HEK293T (cell line): ENCODE measurements around the gene TET2.

Source experiments
- ARNT ChIP-seq: fragments of 450-650 bp; IDR thresholded peaks from 2 replicates; pipeline ENCODE4 v1.6.1; 2017; ENCODE audit warnings: mild to moderate bottlenecking
- BHLHE40 ChIP-seq: fragments of 450-650 bp; IDR thresholded peaks from 2 replicates; pipeline ENCODE4 v1.6.1; 2016; ENCODE audit warnings: mild to moderate bottlenecking, moderate library complexity, borderline replicate concordance
- FOXA1 ChIP-seq: fragments of 450-650 bp; IDR thresholded peaks from 2 replicates; pipeline ENCODE4 v1.6.1; 2016; ENCODE audit warnings: mild to moderate bottlenecking
- FOXK2 ChIP-seq: fragments of 450-650 bp; IDR thresholded peaks from 2 replicates; pipeline ENCODE4 v1.6.1; 2016; ENCODE audit warnings: mild to moderate bottlenecking
- HDGF ChIP-seq: fragments of 450-650 bp; IDR thresholded peaks from 2 replicates; pipeline ENCODE4 v1.6.1; 2017; ENCODE audit warnings: antibody characterized with exemption, borderline replicate concordance
- NFRKB ChIP-seq: fragments of 450-650 bp; IDR thresholded peaks from 2 replicates; pipeline ENCODE4 v1.6.1; 2016; ENCODE audit warnings: mild to moderate bottlenecking, moderate library complexity
- SP1 ChIP-seq: fragments of 450-650 bp; IDR thresholded peaks from 2 replicates; pipeline ENCODE4 v1.6.1; 2017
- SUZ12 ChIP-seq: fragments of 450-650 bp; IDR thresholded peaks from 2 replicates; pipeline ENCODE4 v1.6.1; 2016; ENCODE audit warnings: mild to moderate bottlenecking
- TF ChIP-seq, protein P1 (sequence below): fragments of 450-650 bp; IDR thresholded peaks from 2 replicates; pipeline ENCODE4 v1.6.1; 2016

DNA sequence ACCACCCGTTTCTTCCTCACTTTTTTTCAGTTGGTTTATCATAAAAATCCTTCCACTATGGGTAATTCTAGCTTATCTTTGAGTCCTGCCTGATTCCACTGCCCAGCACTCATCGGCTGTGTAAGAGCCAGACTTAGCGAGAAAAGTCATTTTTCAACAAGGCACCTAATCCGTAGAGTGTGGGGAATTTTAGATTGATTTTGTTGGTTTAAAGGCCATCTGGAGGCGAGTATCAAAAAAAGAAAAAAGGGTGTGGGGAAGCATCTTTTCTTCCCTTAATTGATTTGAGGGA lies 134.4 kb downstream of the TET2 start:
- TF ChIP-seq HDGF (no peak), ARNT (no peak), SP1 (no peak), SUZ12 (no peak), NFRKB (no peak), FOXK2 (no peak), FOXA1 (no peak), BHLHE40 (no peak)
- TF ChIP-seq, protein P1, sequence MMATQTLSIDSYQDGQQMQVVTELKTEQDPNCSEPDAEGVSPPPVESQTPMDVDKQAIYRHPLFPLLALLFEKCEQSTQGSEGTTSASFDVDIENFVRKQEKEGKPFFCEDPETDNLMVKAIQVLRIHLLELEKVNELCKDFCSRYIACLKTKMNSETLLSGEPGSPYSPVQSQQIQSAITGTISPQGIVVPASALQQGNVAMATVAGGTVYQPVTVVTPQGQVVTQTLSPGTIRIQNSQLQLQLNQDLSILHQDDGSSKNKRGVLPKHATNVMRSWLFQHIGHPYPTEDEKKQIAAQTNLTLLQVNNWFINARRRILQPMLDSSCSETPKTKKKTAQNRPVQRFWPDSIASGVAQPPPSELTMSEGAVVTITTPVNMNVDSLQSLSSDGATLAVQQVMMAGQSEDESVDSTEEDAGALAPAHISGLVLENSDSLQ, result no peak
